Liver (tissue), 9 donors: ENCODE results near the gene PLXDC2. TPM values are rescaled to one million over a fixed set of nuclear protein-coding genes. Genes with fewer than 3 reads are reported as not detected.

Experiments
- DNase-seq: peaks from one replicate; pipeline ENCODE4 v3.0.0-alpha.2; 2017; ENCODE audit warnings: low spot score
- H3K27ac ChIP-seq, 2 donors: one replicate each; pipeline ENCODE4 v1.7.0; 2013; ENCODE audit warnings: inconsistent platforms in 2 of 2, low read length in 2 of 2, control low read depth in 1 of 2, low read depth in 1 of 2, mild to moderate bottlenecking in 1 of 2
- H3K27me3 ChIP-seq, 4 donors: one replicate each; pipeline versions ENCODE4 v1.6.1 to v1.7.0; 2013; ENCODE audit warnings: low read length in 3 of 4, inconsistent platforms in 1 of 4, mild to moderate bottlenecking in 1 of 4, moderate library complexity in 1 of 4; ENCODE audit not compliant: control insufficient read depth in 4 of 4, insufficient read depth in 4 of 4
- H3K36me3 ChIP-seq, 4 donors: one replicate each; pipeline versions ENCODE4 v1.6.1 to v1.7.0; 2013; ENCODE audit warnings: low read length in 3 of 4, mild to moderate bottlenecking in 3 of 4, low read depth in 1 of 4, moderate library complexity in 1 of 4; ENCODE audit not compliant: control insufficient read depth in 4 of 4, insufficient read depth in 3 of 4
- H3K4me1 ChIP-seq, 4 donors: one replicate each; pipeline versions ENCODE4 v1.6.1 to v1.7.0; 2013; ENCODE audit warnings: low read length in 3 of 4, mild to moderate bottlenecking in 3 of 4, moderate library complexity in 1 of 4; ENCODE audit not compliant: control insufficient read depth in 4 of 4, insufficient read depth in 4 of 4
- H3K4me3 ChIP-seq, 3 donors: one replicate each; pipeline versions ENCODE4 v1.6.1 to v1.7.0; 2013; ENCODE audit warnings: low read length in 3 of 3, control low read depth in 1 of 3, low read depth in 1 of 3, mild to moderate bottlenecking in 1 of 3
- H3K9ac ChIP-seq, 2 donors: one replicate each; pipeline ENCODE4 v1.7.0; 2013; ENCODE audit warnings: low read length in 2 of 2, mild to moderate bottlenecking in 2 of 2, moderate library complexity in 2 of 2, control low read depth in 1 of 2, low read depth in 1 of 2
- H3K9me3 ChIP-seq, 4 donors: one replicate each; pipeline versions ENCODE4 v1.6.1 to v1.7.0; 2013; ENCODE audit warnings: low read length in 3 of 4; ENCODE audit not compliant: control insufficient read depth in 4 of 4
- EGR1 ChIP-seq, 2 donors: IDR thresholded peaks; 2 replicates each; pipeline ENCODE4 v1.6.1; 2016 to 2018; ENCODE audit warnings: antibody characterized with exemption in 2 of 2, low read depth in 2 of 2
- FOXA1 ChIP-seq: IDR thresholded peaks from 2 replicates; pipeline ENCODE4 v1.6.1; 2016; ENCODE audit warnings: antibody characterized with exemption
- FOXA2 ChIP-seq: IDR thresholded peaks from 2 replicates; pipeline ENCODE4 v1.6.1; 2016; ENCODE audit warnings: antibody characterized with exemption
- HNF4G ChIP-seq: IDR thresholded peaks from 2 replicates; pipeline ENCODE4 v1.6.1; 2016; ENCODE audit warnings: antibody characterized with exemption
- JUND ChIP-seq, 2 donors: IDR thresholded peaks; 2 replicates each; pipeline ENCODE4 v1.6.1; 2016; ENCODE audit warnings: antibody characterized with exemption in 2 of 2
- NR2F2 ChIP-seq: IDR thresholded peaks from 2 replicates; pipeline ENCODE4 v1.6.1; 2016; ENCODE audit warnings: antibody characterized with exemption
- RAD21 ChIP-seq, 2 donors: IDR thresholded peaks; 2 replicates each; pipeline ENCODE4 v1.6.1; 2016; ENCODE audit warnings: antibody characterized with exemption in 2 of 2, mild to moderate bottlenecking in 2 of 2
- RXRA ChIP-seq, 2 donors: IDR thresholded peaks; 2 replicates each; pipeline ENCODE4 v1.6.1; 2017 to 2018; ENCODE audit warnings: antibody characterized with exemption in 2 of 2, mild to moderate bottlenecking in 1 of 2
- SP1 ChIP-seq: IDR thresholded peaks from 2 replicates; pipeline ENCODE4 v1.6.1; 2018; ENCODE audit warnings: antibody characterized with exemption, mild to moderate bottlenecking
- TAF1 ChIP-seq: conservative IDR thresholded peaks from 2 replicates; pipeline ENCODE4 v1.6.1; 2016; ENCODE audit warnings: antibody characterized with exemption, mild to moderate bottlenecking
- YY1 ChIP-seq: IDR thresholded peaks from 2 replicates; pipeline ENCODE4 v1.6.1; 2016; ENCODE audit warnings: antibody characterized with exemption, mild to moderate bottlenecking
- WGBS: extraction: QIAGEN DNeasy Blood & Tissue Kit; methylation state at CpG from one replicate; pipeline ENCODE4 v1.1.7; 2013; 5-methylcytosine and 5-hydroxymethylcytosine counted together
- polyA plus RNA-seq, 2 donors: library from polyadenylated mRNA; stranded (reverse) in 1 of 2; unstranded in 1 of 2; fragments of 200-250 nt in 1 of 2; fragments of >200 nt in 1 of 2; fragmentation: Nextera tagmentation in 1 of 2; extraction: Ambion mirVana in 1 of 2; gene quantifications; one replicate each; pipeline versions ENCODE4 v1.2.1 to v1.2.3, GENCODE V29; 2013 to 2015
- total RNA-seq, 2 donors: library from RNA; depleted of rRNA; stranded (reverse); fragments of >200 nt; gene quantifications; one replicate each; pipeline ENCODE4 v1.2.3, GENCODE V29; 2014
- TF ChIP-seq, protein P1 (sequence below): IDR thresholded peaks from 2 replicates; pipeline ENCODE4 v1.6.1; 2016; ENCODE audit warnings: antibody characterized with exemption, mild to moderate bottlenecking
- TF ChIP-seq, protein P2 (sequence below): IDR thresholded peaks from 2 replicates; pipeline ENCODE4 v1.6.1; 2016; ENCODE audit warnings: antibody characterized with exemption
- TF ChIP-seq, protein P3 (sequence below): IDR thresholded peaks from 2 replicates; pipeline ENCODE4 v1.6.1; 2016; ENCODE audit warnings: antibody characterized with exemption
- TF ChIP-seq, protein P4 (sequence below): IDR thresholded peaks from 2 replicates; pipeline ENCODE4 v1.6.1; 2016; ENCODE audit warnings: antibody characterized with exemption
- donor health status: healthy.
- donor health status: healthy.
- donor health status: healthy.
- donor health status: healthy.
- donor health status: healthy.

Gene PLXDC2
- total and polyA plus RNA-seq, 4 donors: 1.4 to 5.1 (median 2.4) TPM

DNA sequence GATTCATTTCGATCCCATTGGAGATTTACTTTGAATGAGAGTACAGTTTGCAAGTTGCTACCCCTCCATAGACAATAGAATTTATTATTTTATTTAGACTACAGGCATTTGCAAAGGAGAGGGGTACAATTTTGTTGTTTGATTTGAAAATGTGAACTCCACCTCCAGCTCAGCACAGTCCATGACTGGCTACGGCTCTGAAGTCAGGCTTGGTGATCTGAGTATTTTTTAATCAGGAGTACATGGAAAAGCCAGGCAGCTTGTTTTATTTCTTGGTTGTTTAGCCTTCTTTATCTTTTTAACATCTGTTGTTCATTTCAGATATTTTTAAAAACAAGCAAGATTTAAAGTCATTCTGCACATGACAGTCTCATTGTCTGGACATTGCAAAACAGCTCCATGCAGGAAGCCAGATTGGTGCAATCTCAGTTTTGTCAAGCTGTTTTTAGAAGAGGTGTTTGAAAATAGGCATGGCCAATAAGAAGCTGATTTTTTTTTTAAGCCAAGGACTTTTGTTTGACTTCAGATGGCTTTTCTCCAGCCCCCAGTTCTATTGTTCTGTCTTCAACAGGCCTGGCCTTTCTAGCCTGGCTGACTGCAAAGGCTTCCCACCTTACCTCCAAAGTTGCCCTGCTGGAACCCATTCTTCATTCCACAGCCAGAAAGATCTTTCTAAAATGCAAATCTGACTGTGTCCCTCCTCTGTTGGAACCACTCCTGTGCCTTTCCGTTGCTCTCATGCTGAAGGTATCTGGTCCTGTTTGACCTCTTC is 12.2 kb downstream of the PLXDC2 start:
- Histone ChIP-seq H3K9ac (no peak overlapping the region), H3K27ac (no peak overlapping the region), H3K36me3 (no peaks in the 10 kb centered on the region), H3K27me3 (no peaks in the 10 kb centered on the region), H3K4me1 (peaks cover 0 to 2% (median 0%) of the 10 kb centered on the region in 4 donors), H3K4me3 (no peak overlapping the region), H3K9me3 (no peaks in the 10 kb centered on the region)
- 77% methylated on average over 3 of the region's 3 CpGs for WGBS
- TF ChIP-seq, protein P1, sequence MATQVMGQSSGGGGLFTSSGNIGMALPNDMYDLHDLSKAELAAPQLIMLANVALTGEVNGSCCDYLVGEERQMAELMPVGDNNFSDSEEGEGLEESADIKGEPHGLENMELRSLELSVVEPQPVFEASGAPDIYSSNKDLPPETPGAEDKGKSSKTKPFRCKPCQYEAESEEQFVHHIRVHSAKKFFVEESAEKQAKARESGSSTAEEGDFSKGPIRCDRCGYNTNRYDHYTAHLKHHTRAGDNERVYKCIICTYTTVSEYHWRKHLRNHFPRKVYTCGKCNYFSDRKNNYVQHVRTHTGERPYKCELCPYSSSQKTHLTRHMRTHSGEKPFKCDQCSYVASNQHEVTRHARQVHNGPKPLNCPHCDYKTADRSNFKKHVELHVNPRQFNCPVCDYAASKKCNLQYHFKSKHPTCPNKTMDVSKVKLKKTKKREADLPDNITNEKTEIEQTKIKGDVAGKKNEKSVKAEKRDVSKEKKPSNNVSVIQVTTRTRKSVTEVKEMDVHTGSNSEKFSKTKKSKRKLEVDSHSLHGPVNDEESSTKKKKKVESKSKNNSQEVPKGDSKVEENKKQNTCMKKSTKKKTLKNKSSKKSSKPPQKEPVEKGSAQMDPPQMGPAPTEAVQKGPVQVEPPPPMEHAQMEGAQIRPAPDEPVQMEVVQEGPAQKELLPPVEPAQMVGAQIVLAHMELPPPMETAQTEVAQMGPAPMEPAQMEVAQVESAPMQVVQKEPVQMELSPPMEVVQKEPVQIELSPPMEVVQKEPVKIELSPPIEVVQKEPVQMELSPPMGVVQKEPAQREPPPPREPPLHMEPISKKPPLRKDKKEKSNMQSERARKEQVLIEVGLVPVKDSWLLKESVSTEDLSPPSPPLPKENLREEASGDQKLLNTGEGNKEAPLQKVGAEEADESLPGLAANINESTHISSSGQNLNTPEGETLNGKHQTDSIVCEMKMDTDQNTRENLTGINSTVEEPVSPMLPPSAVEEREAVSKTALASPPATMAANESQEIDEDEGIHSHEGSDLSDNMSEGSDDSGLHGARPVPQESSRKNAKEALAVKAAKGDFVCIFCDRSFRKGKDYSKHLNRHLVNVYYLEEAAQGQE: no peak
- no peak for TF ChIP-seq RAD21 (IDR thresholded peaks at IDR 0.05)
- TF ChIP-seq HNF4G: no peak
- no peak for TF ChIP-seq YY1
- no peak for TF ChIP-seq RXRA (IDR thresholded peaks at IDR 0.05)
- no peak for DNase-seq

DNA sequence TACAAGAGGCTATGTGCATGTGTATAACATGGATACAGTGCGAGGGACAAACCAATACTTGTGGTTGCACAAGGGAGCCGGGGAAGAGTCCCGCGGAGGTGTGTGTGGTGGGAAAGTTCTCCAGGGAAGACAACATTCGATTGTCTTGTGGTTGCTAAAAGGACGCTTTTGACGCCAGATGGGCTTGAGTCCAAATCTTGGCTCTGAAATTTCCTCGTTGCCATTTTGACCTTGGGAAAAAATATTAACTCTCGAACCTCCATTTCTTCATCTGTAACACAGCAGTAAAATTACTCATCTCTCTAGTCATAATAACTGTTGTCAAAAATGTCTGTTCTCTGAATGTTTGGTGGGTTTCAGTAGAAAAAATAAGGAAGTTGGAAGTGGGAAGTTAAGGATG is 16.5 kb downstream of the PLXDC2 start:
- Histone ChIP-seq H3K27ac (no peak overlapping the region), H3K9me3 (no peaks in the 10 kb centered on the region), H3K27me3 (no peaks in the 10 kb centered on the region), H3K4me1 (peaks cover 0 to 10% (median 3%) of the 10 kb centered on the region in 4 donors), H3K9ac (no peak overlapping the region), H3K36me3 (no peaks in the 10 kb centered on the region), H3K4me3 (no peak overlapping the region)
- DNase-seq: no peak
- WGBS: 69% methylated on average over 9 of the region's 9 CpGs
- TF ChIP-seq SP1 (no peak), HNF4G (no peak), FOXA1 (no peak), JUND (IDR thresholded peaks at IDR 0.05) (no peak), YY1 (no peak), TAF1 (no peak), EGR1 (IDR thresholded peaks at IDR 0.05; ENCODE audit: low read depth in 2 of 2) (no peak), RXRA (IDR thresholded peaks at IDR 0.05) (no peak), NR2F2 (no peak), FOXA2 (no peak)
- TF ChIP-seq, protein P2, sequence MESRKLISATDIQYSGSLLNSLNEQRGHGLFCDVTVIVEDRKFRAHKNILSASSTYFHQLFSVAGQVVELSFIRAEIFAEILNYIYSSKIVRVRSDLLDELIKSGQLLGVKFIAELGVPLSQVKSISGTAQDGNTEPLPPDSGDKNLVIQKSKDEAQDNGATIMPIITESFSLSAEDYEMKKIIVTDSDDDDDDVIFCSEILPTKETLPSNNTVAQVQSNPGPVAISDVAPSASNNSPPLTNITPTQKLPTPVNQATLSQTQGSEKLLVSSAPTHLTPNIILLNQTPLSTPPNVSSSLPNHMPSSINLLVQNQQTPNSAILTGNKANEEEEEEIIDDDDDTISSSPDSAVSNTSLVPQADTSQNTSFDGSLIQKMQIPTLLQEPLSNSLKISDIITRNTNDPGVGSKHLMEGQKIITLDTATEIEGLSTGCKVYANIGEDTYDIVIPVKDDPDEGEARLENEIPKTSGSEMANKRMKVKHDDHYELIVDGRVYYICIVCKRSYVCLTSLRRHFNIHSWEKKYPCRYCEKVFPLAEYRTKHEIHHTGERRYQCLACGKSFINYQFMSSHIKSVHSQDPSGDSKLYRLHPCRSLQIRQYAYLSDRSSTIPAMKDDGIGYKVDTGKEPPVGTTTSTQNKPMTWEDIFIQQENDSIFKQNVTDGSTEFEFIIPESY: no peak
- TF ChIP-seq, protein P3, sequence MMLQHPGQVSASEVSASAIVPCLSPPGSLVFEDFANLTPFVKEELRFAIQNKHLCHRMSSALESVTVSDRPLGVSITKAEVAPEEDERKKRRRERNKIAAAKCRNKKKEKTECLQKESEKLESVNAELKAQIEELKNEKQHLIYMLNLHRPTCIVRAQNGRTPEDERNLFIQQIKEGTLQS: no peak
- TF ChIP-seq, protein P4, sequence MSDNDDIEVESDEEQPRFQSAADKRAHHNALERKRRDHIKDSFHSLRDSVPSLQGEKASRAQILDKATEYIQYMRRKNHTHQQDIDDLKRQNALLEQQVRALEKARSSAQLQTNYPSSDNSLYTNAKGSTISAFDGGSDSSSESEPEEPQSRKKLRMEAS: no peak
- TF ChIP-seq, protein P1: no peak
